Stimulated activated CD4-positive, alpha-beta T cell treated with anti-CD3 and anti-CD28 coated beads, Interleukin-1b, Interleukin-23, amount 100 ng/mL, for 4 hours (primary cell): ENCODE data around the gene MARK3.

Source experiments
- DNase-seq, 2 donors: peaks; one replicate each; pipeline ENCODE4 v3.0.0-alpha.2; 2020; ENCODE audit warnings: low read depth in 2 of 2

The MARK3 gene

DNA sequence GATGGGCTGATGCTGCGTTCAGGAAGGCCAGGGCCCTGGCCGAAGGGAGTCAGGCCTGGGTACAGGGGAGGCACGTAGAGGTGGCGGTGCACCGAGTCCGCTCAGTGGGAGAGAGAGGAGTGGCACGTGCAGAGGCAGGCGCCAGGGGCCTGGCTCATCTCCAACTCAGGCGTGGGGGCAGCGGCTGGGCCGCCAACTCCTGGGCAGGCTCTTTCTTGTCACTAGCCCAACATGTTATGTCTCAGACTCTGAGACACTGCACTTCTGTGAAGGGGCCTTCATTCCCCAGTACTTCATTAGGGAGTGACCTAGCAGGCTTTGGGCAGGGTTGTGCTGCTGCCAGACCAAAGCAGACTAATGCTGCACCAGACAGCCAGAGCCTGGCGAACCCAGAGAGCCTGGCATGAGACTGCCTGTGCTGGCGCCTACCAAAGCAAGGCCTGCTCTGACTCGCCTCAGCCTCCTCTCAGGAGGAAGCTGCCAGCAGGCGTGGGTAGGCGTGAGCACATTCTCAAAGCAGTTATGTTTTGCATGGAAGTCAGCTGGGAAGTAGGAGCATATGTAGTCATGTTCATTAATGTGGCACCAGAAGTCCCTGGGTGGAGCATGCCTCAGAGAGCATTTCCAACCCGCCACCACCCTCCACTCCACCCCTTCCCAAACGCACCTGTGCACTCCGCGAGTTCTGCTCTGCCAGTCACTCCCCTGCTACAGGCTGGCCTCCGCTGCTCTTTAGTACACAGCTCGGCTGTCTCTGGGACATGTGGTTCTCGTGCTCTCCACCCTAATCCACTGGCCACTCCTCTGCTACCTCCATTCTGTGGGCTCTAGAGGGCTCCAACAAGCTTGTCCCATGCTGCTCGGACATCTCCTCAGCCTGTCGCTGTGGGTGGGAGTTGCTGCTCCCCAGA, 127.7 kb downstream of the MARK3 start:
- no peak for DNase-seq

- no peak for DNase-seq
Measured at GRCh38 chr14:103514596-103515421, 129.6 kb downstream of the MARK3 start.

DNA sequence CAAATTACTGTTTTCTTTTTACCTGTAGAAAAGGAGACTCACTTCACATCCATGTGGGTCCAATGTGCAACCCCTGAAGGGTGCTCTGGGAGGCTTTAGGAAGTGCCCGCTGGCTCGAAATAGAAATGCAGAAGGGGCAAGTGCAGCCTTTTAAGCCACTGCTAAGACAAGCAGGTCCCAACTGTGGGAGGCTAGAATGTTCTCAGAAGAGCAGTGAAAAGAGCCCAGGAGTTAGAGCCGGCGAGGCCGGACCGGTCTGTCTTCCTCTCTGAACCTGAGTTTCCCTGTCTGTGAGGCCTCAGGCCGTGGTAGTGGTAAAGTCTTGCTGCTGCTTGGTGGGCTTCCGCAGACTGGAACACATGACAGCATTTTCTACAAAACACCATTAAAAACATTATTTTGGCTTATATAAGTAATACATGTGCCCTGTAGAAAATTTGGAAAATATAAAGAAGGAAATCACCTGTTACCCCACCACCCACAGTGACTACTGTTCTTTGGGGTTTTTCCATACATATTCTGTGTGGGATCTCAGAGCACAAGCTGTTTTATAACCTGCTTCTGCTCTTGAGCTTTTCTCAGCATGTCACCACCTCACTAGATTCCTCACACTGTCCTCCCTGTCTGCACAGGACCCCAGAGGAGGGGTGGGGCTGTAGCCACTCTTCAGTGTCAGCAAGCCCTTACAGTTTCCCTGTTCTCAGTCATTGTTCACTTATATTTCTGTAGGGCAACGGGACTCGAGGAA, 131.4 kb downstream of the MARK3 start:
- no peak for DNase-seq

- DNase-seq: no peak
Measured at GRCh38 chr14:103517174-103517566, 132.0 kb downstream of the MARK3 start.

- no peak for DNase-seq
Measured at GRCh38 chr14:103517721-103518421, 132.7 kb downstream of the MARK3 start.

DNA sequence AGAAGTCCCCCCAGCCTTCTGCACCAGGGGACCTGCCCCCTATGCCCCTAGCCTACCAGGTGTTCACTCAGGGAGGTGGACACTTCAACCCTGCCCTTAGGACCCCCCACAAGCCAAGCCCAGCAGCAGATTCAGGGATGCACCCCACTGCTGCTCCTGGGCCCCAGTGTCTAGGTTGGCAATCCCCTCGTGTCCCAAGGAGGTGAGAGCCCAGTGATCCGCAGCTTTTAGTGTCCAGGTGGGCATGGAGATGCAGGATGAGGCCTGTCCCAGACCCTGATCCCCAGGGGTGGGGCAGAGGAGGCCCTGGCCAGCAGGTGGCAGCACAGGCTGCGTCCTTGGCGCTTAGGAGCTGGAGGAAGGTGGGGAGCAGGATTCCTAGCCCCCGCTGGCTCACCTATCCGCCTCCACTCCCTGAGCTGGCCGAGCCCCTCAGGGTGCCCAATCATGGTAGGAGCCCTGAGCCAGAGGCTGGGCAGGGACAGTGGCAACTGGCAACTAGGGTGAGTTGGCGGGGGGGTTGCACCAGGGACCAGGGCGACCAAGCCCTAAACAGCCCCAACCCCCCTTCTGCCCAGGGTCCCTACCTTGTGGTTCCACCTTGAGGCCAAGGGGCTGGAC, 133.3 kb downstream of the MARK3 start:
- peak; percentile 40 to 57 for DNase-seq

GRCh38 chr14:103519043-103519836, 134.0 kb downstream of the MARK3 start:
- no peak for DNase-seq

GRCh38 chr14:103519837-103520212, 134.6 kb downstream of the MARK3 start:
- DNase-seq: no peak

- no peak for DNase-seq
Measured at GRCh38 chr14:103520269-103520656, 135.0 kb downstream of the MARK3 start.

- peak; percentile 49 to 59 for DNase-seq
Measured at GRCh38 chr14:103520657-103521437, 135.6 kb downstream of the MARK3 start.

GRCh38 chr14:103521438-103521950, 136.3 kb downstream of the MARK3 start:
- DNase-seq: no peak

GRCh38 chr14:103521951-103522563, 136.8 kb downstream of the MARK3 start:
- no peak for DNase-seq

GRCh38 chr14:103522649-103523574, 137.7 kb downstream of the MARK3 start, which contains the start of gene CKB:
Gene CKB, minus strand, starts transcription at chr14:103522830. Its CDS starts 337 bp downstream, at chr14:103522493.
- DNase-seq: no peak

GRCh38 chr14:103523575-103523954, 138.3 kb downstream of the MARK3 start:
- DNase-seq: no peak

DNA sequence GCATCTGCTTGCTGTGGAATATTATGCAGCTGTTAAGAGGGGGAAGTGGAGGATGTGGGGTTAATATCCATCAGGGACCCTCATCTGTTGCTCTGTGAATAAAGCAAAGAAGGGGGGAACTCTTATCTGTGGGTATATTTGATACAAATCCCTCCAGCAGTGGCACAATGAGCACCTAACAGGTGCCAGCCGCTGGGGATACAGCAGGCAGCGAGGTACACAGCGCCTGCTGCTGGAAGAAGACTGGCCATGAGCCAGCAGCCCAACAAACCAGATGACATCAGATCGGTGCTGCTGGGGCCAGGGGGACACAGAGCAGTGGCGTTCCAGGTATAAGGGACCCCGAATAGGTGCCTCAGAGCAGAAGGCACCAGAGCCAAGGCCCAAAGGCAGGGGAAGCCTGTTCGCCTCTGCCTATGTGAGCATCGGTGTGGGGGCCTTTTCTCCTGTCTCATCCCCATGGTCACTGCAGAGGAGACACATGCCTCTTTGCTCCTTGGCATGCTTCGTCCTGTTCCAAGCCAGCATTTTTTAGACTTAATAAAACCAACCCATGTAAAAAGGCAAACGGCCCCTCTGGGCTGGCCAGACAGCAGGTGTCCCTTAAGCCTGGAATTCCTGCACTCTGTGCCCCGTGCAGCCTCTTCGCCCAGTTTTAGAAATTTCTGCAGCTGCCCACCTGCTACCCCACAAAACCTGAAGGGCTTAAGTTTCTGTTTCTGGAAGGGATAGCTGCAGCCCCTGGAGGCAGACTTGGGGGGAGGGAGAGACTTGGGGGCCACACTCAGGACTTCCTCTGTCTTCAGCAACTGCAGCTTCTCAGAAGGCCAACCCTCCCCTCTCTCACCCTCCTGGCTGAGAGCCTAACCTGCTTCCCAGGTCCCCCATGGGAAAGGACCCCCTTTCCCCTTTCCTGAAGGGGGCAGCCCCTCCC, 139.1 kb downstream of the MARK3 start:
- no peak for DNase-seq
